Heart left ventricle (tissue), 16 donors: ENCODE data around the gene TECPR2. TPM values are rescaled to one million over a fixed set of nuclear protein-coding genes. Genes with fewer than 3 reads are reported as not detected.

Source experiments
- ATAC-seq, 4 donors: fragments of 200-7000 bp; cut with Tn5 transposase; one replicate each; pipeline ENCODE4 v1.9.1; 2020 to 2022; ENCODE audit warnings: moderate library complexity in 4 of 4, mild to moderate bottlenecking in 3 of 4, moderate number of reproducible peaks in 1 of 4
- DNase-seq, 5 donors: peaks; one replicate each; pipeline ENCODE4 v3.0.0-alpha.2; 2020
- H3K27ac ChIP-seq, 12 donors: fragments of 200-600 bp; sonication (generic) in 4 of 12; one replicate each; pipeline versions ENCODE4 v1.5.0 to v1.8.0; 2016 to 2022; ENCODE audit warnings: mild to moderate bottlenecking in 2 of 12
- H3K27me3 ChIP-seq, 9 donors: fragments of 200-600 bp; sonication (generic) in 2 of 9; one replicate each; pipeline versions ENCODE4 v1.5.1 to v1.8.0; 2016 to 2022; ENCODE audit warnings: mild to moderate bottlenecking in 3 of 9
- H3K36me3 ChIP-seq, 9 donors: fragments of 200-600 bp; sonication (generic) in 2 of 9; one replicate each; pipeline versions ENCODE4 v1.5.0 to v1.8.0; 2018 to 2022; ENCODE audit warnings: mild to moderate bottlenecking in 2 of 9
- H3K4me1 ChIP-seq, 12 donors: fragments of 200-600 bp; sonication (generic) in 4 of 12; one replicate each; pipeline versions ENCODE4 v1.5.0 to v1.8.0; 2016 to 2022; ENCODE audit warnings: mild to moderate bottlenecking in 3 of 12
- H3K4me3 ChIP-seq, 12 donors: fragments of 200-600 bp; sonication (generic) in 4 of 12; one replicate each; pipeline versions ENCODE4 v1.5.0 to v1.8.0; 2017 to 2022; ENCODE audit warnings: mild to moderate bottlenecking in 9 of 12, moderate library complexity in 4 of 12
- H3K9me3 ChIP-seq, 12 donors: fragments of 200-600 bp; sonication (generic) in 4 of 12; one replicate each; pipeline versions ENCODE4 v1.5.0 to v1.8.0; 2016 to 2022; ENCODE audit warnings: mild to moderate bottlenecking in 1 of 12
- POLR2A ChIP-seq, 2 donors: fragments of 450-650 bp; IDR thresholded peaks; one replicate each; pipeline ENCODE4 v1.6.1; 2017; ENCODE audit warnings: antibody characterized with exemption in 2 of 2, mild to moderate bottlenecking in 2 of 2, moderate library complexity in 2 of 2
- WGBS, 4 donors: extraction: QIAGEN DNeasy Blood & Tissue Kit in 2 of 4; methylation state at CpG; one replicate each; pipeline versions ENCODE4 v1.1.5 to v1.1.7; 2013 to 2018; 5-methylcytosine and 5-hydroxymethylcytosine counted together
- intact Hi-C, 10 donors: fragments of 100-400 bp; cut with DNase I; formaldehyde crosslinking; loops; one replicate each; pipeline versions ENCODE4 v1.11.1 to v1.14.2; 2022
- polyA plus RNA-seq, 2 donors: library from polyadenylated mRNA; stranded (reverse); fragments of 200-250 nt; gene quantifications; one replicate each; pipeline ENCODE4 v1.2.3, GENCODE V29; 2013
- total RNA-seq, 9 donors: library from RNA; depleted of rRNA in 2 of 9; stranded (reverse); fragments of >200 nt in 2 of 9; fragmentation: NEBNext Ultra II Directional in 3 of 9; extraction: Animal tissue kit (Norgen Biotek cat#: 25700) in 3 of 9; gene quantifications; one replicate each; pipeline versions ENCODE4 v1.1.0 to v1.2.4, GENCODE V29; 2016 to 2023
- TF ChIP-seq, protein P1 (sequence below), 12 donors: fragments of 200-600 bp; sonication (generic) in 4 of 12; IDR thresholded peaks; one replicate each; pipeline versions ENCODE4 v1.5.0 to v1.8.0; 2018 to 2022; ENCODE audit warnings: antibody characterized with exemption in 12 of 12, mild to moderate bottlenecking in 5 of 12
- donor health status: ischemic (EF 13 %, LVEDD 7.1; RV severe dilation, severe dysfunction).
- donor health status: healthy with polysubstance abuse.
- donor health status: DM: no; HTN: yes; CAD: no.
- donor health status: DM: no; HTN: no; CAD: no.
- donor health status: ischemic (EF 25% LVEDD 6.9; RV normal size, moderate dysfunction).
- donor health status: ischemic (EF 25% LVEDD 5.7; RV mildly dilated, moderate dysfunction).
- donor health status: healthy.
- donor health status: DM: yes; HTN: yes; CAD: no.
- donor health status: ischemic (EF 35%, LVEDD 5.7; RV mildly dilated, moderate dysfunction).
- donor health status: nonischemic (EF 11% LVEDD 7.7; RV severe dilation, severe dysfunction).
- donor health status: DM: yes; HTN: yes; CAD: no.
- donor health status: PGD.
- donor health status: ischemic (EF 29% LVEDD 5.4; RV normal size, mild dysfunction).
- donor health status: nonischemic (EF 23%, LVEDD 6.1; RV moderate dilation, normal function).

The TECPR2 gene
- total and polyA plus RNA-seq, 11 donors = 9.9 to 30.6 (median 22.3) TPM

DNA sequence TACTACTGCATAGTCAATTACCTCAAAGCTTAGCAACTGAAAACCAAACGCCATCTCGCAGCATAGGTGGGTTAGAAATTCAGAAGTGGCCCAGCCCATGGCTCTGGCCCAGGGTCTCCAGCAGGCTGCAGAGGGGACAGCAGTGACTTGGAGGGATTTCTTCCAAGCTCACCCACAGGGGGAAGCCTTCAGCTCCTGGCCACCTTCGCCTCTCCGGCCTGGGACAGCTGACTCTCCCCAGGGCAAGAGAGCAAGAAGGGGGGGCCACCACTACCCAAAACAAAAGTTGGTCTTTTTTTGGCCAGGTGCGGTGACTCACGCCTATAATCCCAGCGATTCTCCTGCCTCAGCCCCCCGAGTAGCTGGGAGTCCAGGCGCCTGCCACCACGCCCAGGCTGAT lies 179.0 kb downstream of the TECPR2 start:
- no peaks in the 10 kb centered on the region for H3K36me3 ChIP-seq
- H3K4me3 ChIP-seq = no peak overlapping the region
- WGBS, 4 donors = 89 to 96% (median 95%) methylated on average over 10 of the region's 10 CpGs
- peaks cover 8 to 37% (median 23%) of the 10 kb centered on the region in 9 donors for H3K27me3 ChIP-seq
- H3K9me3 ChIP-seq = no peaks in the 10 kb centered on the region
- ATAC-seq (no peak), DNase-seq (no peak)
- no peak overlapping the region for H3K27ac ChIP-seq
- intact Hi-C loops = no loop called here
- peaks cover 0 to 38% (median 16%) of the 10 kb centered on the region in 12 donors for H3K4me1 ChIP-seq
- TF ChIP-seq POLR2A (IDR thresholded peaks at IDR 0.05) = no peak
- TF ChIP-seq, protein P1, sequence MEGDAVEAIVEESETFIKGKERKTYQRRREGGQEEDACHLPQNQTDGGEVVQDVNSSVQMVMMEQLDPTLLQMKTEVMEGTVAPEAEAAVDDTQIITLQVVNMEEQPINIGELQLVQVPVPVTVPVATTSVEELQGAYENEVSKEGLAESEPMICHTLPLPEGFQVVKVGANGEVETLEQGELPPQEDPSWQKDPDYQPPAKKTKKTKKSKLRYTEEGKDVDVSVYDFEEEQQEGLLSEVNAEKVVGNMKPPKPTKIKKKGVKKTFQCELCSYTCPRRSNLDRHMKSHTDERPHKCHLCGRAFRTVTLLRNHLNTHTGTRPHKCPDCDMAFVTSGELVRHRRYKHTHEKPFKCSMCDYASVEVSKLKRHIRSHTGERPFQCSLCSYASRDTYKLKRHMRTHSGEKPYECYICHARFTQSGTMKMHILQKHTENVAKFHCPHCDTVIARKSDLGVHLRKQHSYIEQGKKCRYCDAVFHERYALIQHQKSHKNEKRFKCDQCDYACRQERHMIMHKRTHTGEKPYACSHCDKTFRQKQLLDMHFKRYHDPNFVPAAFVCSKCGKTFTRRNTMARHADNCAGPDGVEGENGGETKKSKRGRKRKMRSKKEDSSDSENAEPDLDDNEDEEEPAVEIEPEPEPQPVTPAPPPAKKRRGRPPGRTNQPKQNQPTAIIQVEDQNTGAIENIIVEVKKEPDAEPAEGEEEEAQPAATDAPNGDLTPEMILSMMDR (IDR thresholded peaks at IDR 0.05) = no peak

DNA sequence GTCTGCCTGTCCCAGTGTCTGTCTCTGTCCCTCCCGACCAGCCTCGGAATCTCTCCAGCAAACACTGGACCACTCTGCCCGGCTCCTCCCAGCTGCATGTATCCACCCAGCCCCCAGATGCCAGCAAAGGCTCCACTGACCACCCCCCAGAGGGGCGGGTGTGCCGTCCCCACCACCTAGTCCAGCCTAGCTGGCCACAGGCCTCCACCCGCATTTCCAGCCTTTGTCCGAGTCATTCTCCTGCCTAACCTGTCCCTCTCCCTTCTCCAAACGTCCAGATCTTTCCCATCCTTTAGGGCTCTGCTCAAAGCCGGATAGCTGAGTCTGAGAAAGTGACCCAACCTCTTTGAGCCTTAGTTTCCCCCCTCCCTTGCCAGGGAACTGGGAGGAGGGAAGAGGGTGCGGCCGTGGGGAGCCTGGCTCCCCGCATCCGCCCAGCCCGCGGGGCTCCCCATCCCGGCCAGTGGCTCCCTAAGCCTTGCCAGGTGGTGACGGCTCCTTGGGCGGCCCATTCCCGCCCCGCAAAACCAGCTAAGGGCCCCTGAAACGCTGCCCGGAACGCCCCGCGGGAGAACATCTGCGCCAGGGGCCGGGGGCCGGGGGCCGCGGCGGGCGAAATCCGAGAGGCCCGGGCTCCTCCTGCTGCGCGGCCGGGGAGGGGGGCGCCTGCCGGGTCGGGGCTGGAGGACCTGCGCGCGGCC lies 181.5 kb downstream of the TECPR2 start:
- TF ChIP-seq POLR2A (IDR thresholded peaks at IDR 0.05) = no peak
- TF ChIP-seq, protein P1 (IDR thresholded peaks at IDR 0.05) = no peak
- Histone ChIP-seq H3K36me3 (no peaks in the 10 kb centered on the region), H3K27me3 (peaks cover 8 to 39% (median 23%) of the 10 kb centered on the region in 9 donors), H3K27ac (no peak overlapping the region), H3K9me3 (no peaks in the 10 kb centered on the region), H3K4me3 (peak overlapping the region in 5 of 12 donors; percentile 4 to 41 (median 21)), H3K4me1 (peaks cover 0 to 33% (median 16%) of the 10 kb centered on the region in 12 donors)
- intact Hi-C loops = no loop called here
- WGBS, 4 donors = 18 to 22% (median 20%) methylated on average over 27 to 43 of the region's 43 CpGs
- no peak for ATAC-seq
- no peak for DNase-seq

DNA sequence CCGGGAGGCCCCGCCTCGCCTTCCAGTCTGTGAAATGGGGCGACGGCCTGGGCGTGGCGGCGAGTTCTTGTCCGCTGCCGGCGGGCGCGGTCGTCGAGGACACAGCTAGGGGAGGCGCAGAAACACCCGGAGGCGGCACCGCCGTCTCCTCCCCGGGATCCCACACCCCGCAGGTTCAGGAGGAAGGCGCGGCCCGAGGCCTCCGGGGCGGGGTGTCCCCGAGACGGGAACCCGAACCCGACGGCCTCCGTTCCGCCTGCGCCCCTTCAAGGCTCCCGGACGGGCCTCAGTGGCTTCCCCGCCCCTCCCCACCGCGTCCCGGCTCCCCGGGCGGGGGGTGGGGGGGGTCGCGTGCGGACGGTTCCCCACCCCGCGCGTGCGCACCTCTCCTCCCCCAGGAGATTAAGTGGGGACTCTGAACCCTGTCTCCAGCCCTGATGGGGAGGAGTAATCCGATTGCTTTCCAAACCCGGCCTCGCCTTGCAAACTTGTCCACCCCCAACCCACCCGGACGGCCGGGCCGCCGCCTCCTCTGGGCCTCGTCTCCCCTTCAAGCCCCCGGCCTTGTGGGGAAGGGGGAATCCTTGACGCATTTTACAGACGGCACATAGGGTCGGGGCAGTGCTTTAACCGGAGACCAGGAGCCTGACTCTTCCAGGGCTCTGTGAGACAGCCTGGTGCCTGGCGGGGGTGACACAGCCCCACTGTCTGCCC lies 182.2 kb downstream of the TECPR2 start:
- 8 to 24% (median 12%) methylated on average over 22 to 66 of the region's 66 CpGs for WGBS, 4 donors
- Histone ChIP-seq H3K4me3 (peak overlapping the region in 5 of 12 donors; percentile 4 to 41 (median 21)), H3K27me3 (peaks cover 8 to 39% (median 23%) of the 10 kb centered on the region in 9 donors), H3K4me1 (peaks cover 0 to 26% (median 12%) of the 10 kb centered on the region in 12 donors), H3K36me3 (no peaks in the 10 kb centered on the region), H3K27ac (no peak overlapping the region), H3K9me3 (no peaks in the 10 kb centered on the region)
- no peak for DNase-seq
- intact Hi-C loops = no loop called here
- TF ChIP-seq, protein P1 (IDR thresholded peaks at IDR 0.05) = no peak
- no peak for TF ChIP-seq POLR2A (IDR thresholded peaks at IDR 0.05)
- peak in 2 of 4 donors; percentile 23 to 39 for ATAC-seq
